H1 (cell line): ENCODE results near the gene TCF20. TPM values are rescaled to one million over a fixed set of nuclear protein-coding genes. Genes with fewer than 3 reads are reported as not detected.

Experiments
- CTCF ChIA-PET: fragments of 300-600 bp; sonication (Branson Sonifier 250); formaldehyde crosslinking; loops from one replicate; lab custom pipeline; 2021; ENCODE audit not compliant: partially characterized antibody; lab: Charles Lee
- POLR2A ChIA-PET: fragments of 300-600 bp; sonication (Branson Sonifier 250); formaldehyde crosslinking; loops from one replicate; lab custom pipeline; 2021; ENCODE audit warnings: inconsistent platforms; ENCODE audit not compliant: partially characterized antibody; lab: Charles Lee
- DNase-seq, 2 experiments: peaks; one replicate each; pipeline versions ENCODE4 v3.0.0 to v3.0.0-alpha.2; 2010 to 2022; ENCODE audit warnings: low spot score in 2 of 2, low read depth in 1 of 2, mixed read lengths in 1 of 2
- FAIRE-seq: peaks from 2 replicates; lab custom pipeline; 2011; peaks lifted over from hg19 to GRCh38; lab: Jason Lieb, UNC
- H2AFZ ChIP-seq: 2 replicates; pipeline ENCODE4 v1.8.1; 2012; ENCODE audit warnings: low read length, inconsistent platforms
- H2AK5ac ChIP-seq: 2 replicates; pipeline ENCODE4 v1.6.1; 2013; ENCODE audit warnings: low read depth, low read length
- H2BK120ac ChIP-seq: replicated peaks from 2 replicates; pipeline ENCODE3; 2013; ENCODE audit warnings: low read depth, low read length, inconsistent platforms
- H2BK12ac ChIP-seq: 2 replicates; pipeline ENCODE4 v1.6.1; 2013; ENCODE audit warnings: low read depth, low read length
- H2BK15ac ChIP-seq: 2 replicates; pipeline ENCODE4 v1.6.1; 2013; ENCODE audit warnings: low read length
- H2BK20ac ChIP-seq: 2 replicates; pipeline ENCODE4 v1.6.1; 2013; ENCODE audit warnings: low read length
- H2BK5ac ChIP-seq: 2 replicates; pipeline ENCODE4 v1.6.1; 2013; ENCODE audit warnings: low read depth, low read length
- H3K14ac ChIP-seq: 2 replicates; pipeline ENCODE4 v1.6.1; 2013; ENCODE audit warnings: inconsistent platforms; ENCODE audit not compliant: insufficient read length
- H3K18ac ChIP-seq: 2 replicates; pipeline ENCODE4 v1.6.1; 2013; ENCODE audit warnings: low read length; ENCODE audit errors: extremely low read depth
- H3K23ac ChIP-seq: 2 replicates; pipeline ENCODE4 v1.6.1; 2013; ENCODE audit warnings: inconsistent platforms; ENCODE audit not compliant: insufficient read length
- H3K23me2 ChIP-seq: 2 replicates; pipeline ENCODE4 v1.6.1; 2013; ENCODE audit warnings: low read depth, low read length
- H3K27ac ChIP-seq: 2 replicates; pipeline ENCODE4 v1.6.1; 2011; ENCODE audit warnings: low read depth, low read length, inconsistent platforms
- H3K27me3 ChIP-seq, 4 experiments: replicated peaks in 1 of 4; 1 replicate in 1 of 4; 2 replicates in 3 of 4; pipeline versions ENCODE4 v1.6.1 to v1.8.1; 2011 to 2013; ENCODE audit warnings: low read length in 3 of 4, mild to moderate bottlenecking in 3 of 4, inconsistent platforms in 2 of 4, mixed read lengths in 2 of 4, moderate library complexity in 1 of 4; ENCODE audit not compliant: control insufficient read depth in 3 of 4, insufficient read depth in 3 of 4; ENCODE audit errors: extremely low read depth in 1 of 4
- H3K36me3 ChIP-seq, 4 experiments: 2 replicates each; pipeline versions ENCODE4 v1.6.1 to v1.8.1; 2011 to 2013; ENCODE audit warnings: mild to moderate bottlenecking in 4 of 4, low read length in 3 of 4, moderate library complexity in 2 of 4, control low read depth in 1 of 4, inconsistent platforms in 1 of 4; ENCODE audit not compliant: insufficient read depth in 4 of 4, control insufficient read depth in 2 of 4
- H3K4ac ChIP-seq: replicated peaks from 2 replicates; pipeline ENCODE3; 2013; ENCODE audit warnings: low read length, low read depth, mixed read lengths, inconsistent platforms; ENCODE audit not compliant: insufficient read length
- H3K4me1 ChIP-seq, 4 experiments: replicated peaks in 1 of 4; 1 replicate in 1 of 4; 2 replicates in 3 of 4; pipeline versions ENCODE4 v1.6.1 to v1.8.1; 2011 to 2013; ENCODE audit warnings: low read length in 3 of 4, inconsistent platforms in 2 of 4, mixed read lengths in 1 of 4; ENCODE audit not compliant: insufficient read depth in 4 of 4, control insufficient read depth in 3 of 4
- H3K4me2 ChIP-seq, 2 experiments: 2 replicates each; pipeline versions ENCODE4 v1.6.1 to v1.8.1; 2011 to 2013; ENCODE audit warnings: low read depth in 2 of 2, low read length in 2 of 2, control low read depth in 1 of 2, inconsistent platforms in 1 of 2, mild to moderate bottlenecking in 1 of 2; ENCODE audit not compliant: insufficient read depth in 1 of 2
- H3K4me3 ChIP-seq, 4 experiments: fragments of 200-600, 300-600 bp in 1 of 4; sonication (generic), shearing (Covaris generic), sonication (Bioruptor Twin) in 1 of 4; 2 replicates each; pipeline versions ENCODE4 v1.5.1 to v1.8.1; 2011 to 2016; ENCODE audit warnings: low read length in 4 of 4, low read depth in 3 of 4, control low read depth in 2 of 4, inconsistent platforms in 2 of 4, mild to moderate bottlenecking in 2 of 4, mixed read lengths in 1 of 4, moderate library complexity in 1 of 4; ENCODE audit not compliant: insufficient read depth in 2 of 4; ENCODE audit errors: extremely low read depth in 1 of 4
- H3K56ac ChIP-seq: replicated peaks from 2 replicates; pipeline ENCODE3; 2013; ENCODE audit warnings: low read depth, mild to moderate bottlenecking, mixed read lengths, low read length, inconsistent platforms; ENCODE audit not compliant: insufficient read length
- H3K79me1 ChIP-seq: 2 replicates; pipeline ENCODE4 v1.6.1; 2013; ENCODE audit warnings: low read depth, low read length, control low read depth
- H3K79me2 ChIP-seq, 2 experiments: 2 replicates each; pipeline versions ENCODE4 v1.6.1 to v1.8.1; 2012 to 2013; ENCODE audit warnings: low read length in 2 of 2, mild to moderate bottlenecking in 2 of 2, inconsistent platforms in 1 of 2; ENCODE audit not compliant: insufficient read depth in 2 of 2, control insufficient read depth in 1 of 2
- H3K9ac ChIP-seq, 4 experiments: replicated peaks in 1 of 4; 1 replicate in 1 of 4; 2 replicates in 3 of 4; pipeline versions ENCODE4 v1.6.1 to v1.8.1; 2011 to 2013; ENCODE audit warnings: low read depth in 3 of 4, low read length in 3 of 4, control low read depth in 2 of 4, mild to moderate bottlenecking in 2 of 4, moderate library complexity in 2 of 4, inconsistent platforms in 1 of 4; ENCODE audit errors: extremely low read depth in 1 of 4
- H3K9me3 ChIP-seq, 2 experiments: 2 replicates each; pipeline versions ENCODE4 v1.6.1 to v1.8.1; 2012 to 2013; ENCODE audit warnings: mild to moderate bottlenecking in 2 of 2, moderate library complexity in 2 of 2, control low read depth in 1 of 2, inconsistent platforms in 1 of 2, low read depth in 1 of 2, low read length in 1 of 2, mixed read lengths in 1 of 2; ENCODE audit not compliant: insufficient read depth in 2 of 2
- H4K20me1 ChIP-seq, 2 experiments: replicated peaks in 1 of 2; 2 replicates each; pipeline versions ENCODE3 to v1.8.1; 2011 to 2013; ENCODE audit warnings: inconsistent platforms in 2 of 2, low read length in 2 of 2, mild to moderate bottlenecking in 1 of 2; ENCODE audit not compliant: insufficient read depth in 2 of 2, control insufficient read depth in 1 of 2
- H4K5ac ChIP-seq: 2 replicates; pipeline ENCODE4 v1.6.1; 2013; ENCODE audit warnings: low read length, low read depth, mixed read lengths, inconsistent platforms; ENCODE audit not compliant: insufficient read length
- H4K8ac ChIP-seq: 2 replicates; pipeline ENCODE4 v1.8.0; 2013; ENCODE audit warnings: mild to moderate bottlenecking, moderate library complexity, low read length, inconsistent platforms; ENCODE audit not compliant: insufficient read depth; ENCODE audit errors: extremely low read depth
- H4K91ac ChIP-seq: replicated peaks from 2 replicates; pipeline ENCODE3; 2013; ENCODE audit warnings: low read length, mixed read lengths, inconsistent platforms; ENCODE audit not compliant: insufficient read length
- ATF2 ChIP-seq: IDR thresholded peaks from 2 replicates; pipeline ENCODE4 v1.6.1; 2012; ENCODE audit warnings: low read length, inconsistent platforms
- CBX5 ChIP-seq: fragments of 300-800, 300-1000 bp; sonication (generic); IDR thresholded peaks from 2 replicates; pipeline ENCODE4 v1.7.1; 2016; ENCODE audit warnings: antibody characterized with exemption, low read length, low read depth
- CHD1 ChIP-seq: IDR thresholded peaks from 2 replicates; pipeline ENCODE4 v1.6.1; 2012; ENCODE audit warnings: low read depth, low read length, improper control_type of control experiment
- EGR1 ChIP-seq: IDR thresholded peaks from 2 replicates; pipeline ENCODE4 v1.6.1; 2011; ENCODE audit warnings: low read depth, low read length, borderline replicate concordance
- NANOG ChIP-seq: IDR thresholded peaks from 2 replicates; pipeline ENCODE4 v1.6.1; 2011; ENCODE audit warnings: low read length, low read depth, mild to moderate bottlenecking, inconsistent platforms; ENCODE audit not compliant: insufficient read depth, poor library complexity, severe bottlenecking
- SAP30 ChIP-seq: fragments of 300-600 bp; sonication (generic); IDR thresholded peaks from 2 replicates; pipeline ENCODE4 v1.7.1; 2012; ENCODE audit warnings: low read length, moderate library complexity, mild to moderate bottlenecking, inconsistent platforms; ENCODE audit not compliant: insufficient read depth, insufficient replicate concordance
- SP2 ChIP-seq: IDR thresholded peaks from 2 replicates; pipeline ENCODE4 v1.6.1; 2012; ENCODE audit warnings: mild to moderate bottlenecking, low read length, inconsistent platforms
- TAF7 ChIP-seq: optimal IDR thresholded peaks from 2 replicates; pipeline ENCODE3; 2011; ENCODE audit warnings: low read depth, mild to moderate bottlenecking, inconsistent platforms, low read length, moderate library complexity, borderline replicate concordance
- WGBS, 2 experiments: shearing (Covaris generic) in 1 of 2; methylation state at CpG; one replicate each; pipeline versions ENCODE4 v1.1.6 to v1.1.7; 2013 to 2015; ENCODE audit warnings: low lambda C conversion rate in 2 of 2, mixed read lengths in 2 of 2, inconsistent platforms in 1 of 2, low coverage in 1 of 2, missing lambda C conversion rate in 1 of 2; ENCODE audit not compliant: insufficient replicate concordance in 2 of 2, insufficient coverage in 1 of 2, insufficient read length in 1 of 2; ENCODE audit errors: extremely low coverage in 1 of 2, missing lambda C conversion rate in 1 of 2; 5-methylcytosine and 5-hydroxymethylcytosine counted together
- polyA plus RNA-seq, 7 experiments: library from polyadenylated mRNA; depleted of rRNA in 3 of 7; stranded (reverse) in 5 of 7; unstranded in 2 of 7; fragments of >200 nt in 5 of 7; fragments of 200-250 nt in 2 of 7; gene quantifications; 1 replicate in 5 of 7; 2 replicates in 1 of 7; 4 replicates in 1 of 7; pipeline versions ENCODE4 v1.2.1 to v1.2.3, GENCODE V29; 2011 to 2013; ENCODE audit warnings: missing spikeins in 2 of 7, mixed read lengths in 2 of 7
- total RNA-seq: library from RNA; stranded (reverse); fragmentation: NEBNext Ultra II Directional; extraction: Animal tissue kit (Norgen Biotek cat#: 25700); gene quantifications from 2 replicates; pipeline ENCODE4 v1.2.1, GENCODE V29; 2021
- TF ChIP-seq, protein P1 (sequence below): IDR thresholded peaks from 2 replicates; pipeline ENCODE4 v1.6.1; 2012; ENCODE audit warnings: inconsistent platforms

TCF20 gene
- total and polyA plus RNA-seq, 2 of the 8 experiments (the other 6 are each of a cell fraction or from before 2014, with no cell fraction given), result 22.0 to 79.8 TPM

DNA sequence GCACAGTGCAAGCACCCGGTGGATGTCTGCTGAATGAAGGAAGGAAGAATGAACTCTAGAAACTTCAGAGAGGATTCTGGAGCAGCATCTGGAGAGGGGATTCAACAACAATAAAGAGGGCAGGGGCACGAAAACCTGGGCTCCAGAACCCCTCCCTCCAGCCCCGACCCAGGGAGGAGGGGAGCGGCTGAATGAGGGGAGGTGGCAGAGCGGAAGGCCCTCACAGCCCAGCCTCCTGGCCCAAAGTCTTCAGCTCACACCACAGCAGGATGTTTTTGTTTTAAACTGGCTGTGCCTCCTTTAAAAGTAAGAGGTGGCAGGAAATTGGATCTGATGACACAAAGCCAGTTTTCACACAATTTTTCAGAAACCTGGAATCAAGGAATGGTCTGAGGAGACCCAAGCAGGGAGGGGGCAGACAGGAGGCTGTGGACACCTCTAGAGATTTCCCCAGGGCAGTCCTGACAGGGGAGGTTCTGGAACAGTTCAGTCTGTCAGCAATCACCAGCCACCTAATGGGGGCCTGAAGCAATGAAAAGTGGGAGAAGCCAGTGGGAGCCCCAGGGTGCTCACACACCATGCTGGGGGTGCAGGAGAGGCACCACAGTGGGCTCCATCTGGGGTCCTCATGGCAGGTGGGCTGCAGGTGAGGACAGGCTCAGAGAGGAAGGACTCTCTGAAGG is 44.4 kb upstream of the TCF20 start:
- Histone ChIP-seq H3K4me3 (no peak overlapping the region), H3K23ac (no peak overlapping the region), H2BK15ac (peak overlapping the region; percentile 19; the same call in 1 of the 2 replicates), H3K79me2 (no peaks in the 10 kb centered on the region), H3K4me1 (peaks cover 0 to 36% (median 20%) of the 10 kb centered on the region in 4 experiments; a peak in 5 of 7 replicates), H3K14ac (no peak overlapping the region), H3K79me1 (no peaks in the 10 kb centered on the region), H3K23me2 (no peaks in the 10 kb centered on the region), H3K36me3 (no peaks in the 10 kb centered on the region), H2BK12ac (peak overlapping the region; percentile 27; the same call in 1 of the 2 replicates), H4K5ac (no peak overlapping the region), H2AK5ac (0 out of 2 replicates have a peak overlapping the region, but pooled peaks have one; percentile 47), H3K4ac (peak overlapping the region; percentile 69), H4K8ac (no peak overlapping the region), H3K9me3 (no peaks in the 10 kb centered on the region), H3K9ac (no peak overlapping the region), H2BK20ac (peak overlapping the region; percentile 40; the same call in 1 of the 2 replicates), H3K56ac (no peak overlapping the region), H2BK120ac (no peak overlapping the region), H4K20me1 (peaks cover 2 to 18% of the 10 kb centered on the region in 2 experiments), H3K4me2 (no peak overlapping the region; a peak in 1 of 4 replicates), H2AFZ (no peak overlapping the region), H4K91ac (peak overlapping the region; percentile 47), H3K18ac (peak overlapping the region; percentile 57; the same call in 1 of the 2 replicates), H3K27me3 (no peaks in the 10 kb centered on the region; a peak in 2 of 7 replicates), H3K27ac (no peak overlapping the region), H2BK5ac (peak overlapping the region; percentile 56)
- FAIRE-seq (no peak), DNase-seq (no peak)
- ChIA-PET POLR2A (interaction anchor here (0.6 to 3.0 kb wide), 2 partner anchors 11 to 142 kb away, joined by 3 to 13 read pairs; no protein-coding TSS in a partner anchor), CTCF (interaction anchor here (0.6 to 3.6 kb wide), 21 partner anchors 10 to 198 kb away, joined by 3 to 19 read pairs (median 4); no protein-coding TSS in a partner anchor)
- 65% methylated on average over 4 of the region's 5 CpGs; no CpG with 5 or more reads in 1 of the 2 experiments for WGBS, 2 experiments
- TF ChIP-seq SAP30 (no peak), SP2 (no peak), TAF7 (no peak), ATF2 (no peak), CHD1 (no peak), EGR1 (no peak), CBX5 (no peak), NANOG (no peak)
- TF ChIP-seq, protein P1, sequence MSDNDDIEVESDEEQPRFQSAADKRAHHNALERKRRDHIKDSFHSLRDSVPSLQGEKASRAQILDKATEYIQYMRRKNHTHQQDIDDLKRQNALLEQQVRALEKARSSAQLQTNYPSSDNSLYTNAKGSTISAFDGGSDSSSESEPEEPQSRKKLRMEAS, result no peak
